Stimulated activated CD8-positive, alpha-beta memory T cell treated with anti-CD3 and anti-CD28 coated beads, Interleukin-2, amount 100 ng/mL, for 1 hour (primary cell): Measurements from ENCODE around the gene REEP6.

Experiments used
- DNase-seq, 2 donors: peaks; one replicate each; pipeline ENCODE4 v3.0.0-alpha.2; 2020; ENCODE audit warnings: low read depth in 2 of 2

The REEP6 gene

GRCh38 chr19:1491114-1491848 is at the start of gene REEP6:
Gene REEP6 (plus strand): TSS chr19:1491181. CDS start chr19:1491270, 89 bp downstream.
- no peak for DNase-seq

GRCh38 chr19:1441677-1442438 is 49.1 kb upstream of the REEP6 start:
- DNase-seq: no peak

GRCh38 chr19:1445185-1445931 is 45.6 kb upstream of the REEP6 start:
- DNase-seq: peak; percentile 57 to 63

- DNase-seq: no peak
Observed at GRCh38 chr19:1445932-1446712, 44.9 kb upstream of the REEP6 start.

- DNase-seq: no peak
Observed at GRCh38 chr19:1446713-1447481, 44.1 kb upstream of the REEP6 start.

- DNase-seq: no peak
Observed at GRCh38 chr19:1447504-1447903, 43.5 kb upstream of the REEP6 start.

GRCh38 chr19:1447944-1448343 is 43.0 kb upstream of the REEP6 start:
- DNase-seq: no peak

- no peak for DNase-seq
Observed at GRCh38 chr19:1449467-1450442, 41.2 kb upstream of the REEP6 start, which contains the start of gene APC2. Gene APC2 (plus strand): TSS chr19:1450121. CDS start chr19:1453002, 2,881 bp downstream.

GRCh38 chr19:1450735-1451731 is 39.9 kb upstream of the REEP6 start:
- no peak for DNase-seq

GRCh38 chr19:1451916-1452801 is 38.8 kb upstream of the REEP6 start:
- no peak for DNase-seq

- no peak for DNase-seq
Observed at GRCh38 chr19:1452802-1453524, 38.0 kb upstream of the REEP6 start.

GRCh38 chr19:1453525-1454364 is 37.2 kb upstream of the REEP6 start:
- no peak for DNase-seq

GRCh38 chr19:1455002-1455335 is 36.0 kb upstream of the REEP6 start:
- no peak for DNase-seq

GRCh38 chr19:1455336-1456120 is 35.5 kb upstream of the REEP6 start:
- no peak for DNase-seq
